SW 1271 (cell line): Measurements from ENCODE around the gene ANAPC2.

Experiments
- DNase-seq, 2 experiments: peaks; one replicate each; lab custom pipeline; 2025; lab: John Stamatoyannopoulos, UW

Gene ANAPC2

GRCh38 chr9:137127301-137128157 lies 60.8 kb downstream of the ANAPC2 start:
- no peak for DNase-seq

GRCh38 chr9:137126786-137127185 lies 61.6 kb downstream of the ANAPC2 start:
- DNase-seq = no peak
